ENCODE results near the gene IL22. TPM values are rescaled to one million over a fixed set of nuclear protein-coding genes. Genes with fewer than 3 reads are reported as not detected.

IL22 gene
- total RNA-seq, 1 experiment from 2014 or later, result not detected

DNA sequence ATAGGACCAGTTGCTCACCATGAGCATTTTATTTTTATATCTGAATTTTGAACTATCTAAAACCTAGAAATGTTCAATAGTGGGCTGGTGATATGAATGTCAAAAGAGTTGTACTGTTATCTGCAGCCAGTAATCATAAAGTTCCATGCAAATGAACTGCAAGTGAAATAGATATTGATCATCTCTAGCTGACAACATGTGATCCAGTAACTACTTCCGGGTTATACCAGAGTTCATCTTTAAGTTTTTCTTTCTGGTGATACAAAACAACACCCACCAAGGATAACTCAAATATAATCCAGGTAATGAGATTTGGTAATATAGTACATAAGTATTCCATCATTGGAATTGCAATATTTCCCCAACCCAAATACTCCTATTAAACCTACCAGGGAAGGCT is 31.9 kb downstream of the IL22 start:
- Mint-ChIP-seq H3K36me3 (ENCODE audit: insufficient read depth in 1 of 3, low read depth in 3 of 3) (no peaks in the 10 kb centered on the region), H3K4me1 (peaks cover 8% of the 10 kb centered on the region in 2 experiments; a peak in 3 of 4 replicates), H3K4me3 (no peak overlapping the region), H3K9me3 (no peaks in the 10 kb centered on the region), H3K27me3 (ENCODE audit: low read depth) (peaks cover 2% of the 10 kb centered on the region; the same call in 1 of the 2 replicates), H3K27ac (no peak overlapping the region)
- DNase-seq, result no peak
- Histone ChIP-seq H3K23me2 (ENCODE audit: insufficient read length, low read depth, low read length, poor library complexity, severe bottlenecking) (no peaks in the 10 kb centered on the region), H2AFZ (ENCODE audit: low read length) (no peak overlapping the region), H3K27me3 (ENCODE audit: insufficient read depth, low read length) (no peaks in the 10 kb centered on the region), H2BK15ac (ENCODE audit: low read depth, low read length) (no peak overlapping the region), H2BK120ac (ENCODE audit: low read depth, low read length, poor library complexity, severe bottlenecking) (no peak overlapping the region), H4K20me1 (ENCODE audit: control insufficient read depth, insufficient read depth, insufficient read length) (no peaks in the 10 kb centered on the region), H2BK12ac (ENCODE audit: insufficient read length, low read depth, low read length) (no peak overlapping the region), H2BK5ac (ENCODE audit: insufficient read length, low read length) (no peak overlapping the region), H3K56ac (ENCODE audit: insufficient read length, low read depth, low read length) (no peak overlapping the region), H3K4me2 (ENCODE audit: insufficient read depth, insufficient read length, low read length) (no peak overlapping the region), H2AK5ac (ENCODE audit: insufficient read length, low read length) (no peak overlapping the region), H3K9ac (ENCODE audit: extremely low read depth, insufficient read length, low read length) (no peak overlapping the region), H4K91ac (ENCODE audit: insufficient read length, low read depth, low read length) (no peak overlapping the region), H3K27ac (ENCODE audit: insufficient read length, low read depth, low read length) (no peak overlapping the region), H3K18ac (ENCODE audit: insufficient read length, low read depth, low read length) (no peak overlapping the region), H3T11ph (ENCODE audit: low read length) (no peak overlapping the region), H4K8ac (replicated peaks; ENCODE audit: insufficient read length, low read depth, low read length) (no peak overlapping the region), H3K79me1 (ENCODE audit: insufficient read depth, low read depth, low read length, poor library complexity, severe bottlenecking) (no peaks in the 10 kb centered on the region), H3K4me1 (ENCODE audit: insufficient read depth, low read length) (no peaks in the 10 kb centered on the region), H3K23ac (ENCODE audit: insufficient read length, low read depth, low read length) (no peak overlapping the region), H3K14ac (ENCODE audit: insufficient read depth, low read length) (no peak overlapping the region), H4K5ac (ENCODE audit: insufficient read length, low read depth, low read length) (no peak overlapping the region), H3K9me3 (ENCODE audit: control insufficient read depth, low read depth, low read length) (no peaks in the 10 kb centered on the region), H3K79me2 (ENCODE audit: insufficient read depth, low read length) (no peaks in the 10 kb centered on the region), H2BK20ac (ENCODE audit: low read depth, low read length, poor library complexity, severe bottlenecking) (no peak overlapping the region), H3K4ac (ENCODE audit: low read depth, low read length) (no peak overlapping the region)
- TF ChIP-seq, protein P1, sequence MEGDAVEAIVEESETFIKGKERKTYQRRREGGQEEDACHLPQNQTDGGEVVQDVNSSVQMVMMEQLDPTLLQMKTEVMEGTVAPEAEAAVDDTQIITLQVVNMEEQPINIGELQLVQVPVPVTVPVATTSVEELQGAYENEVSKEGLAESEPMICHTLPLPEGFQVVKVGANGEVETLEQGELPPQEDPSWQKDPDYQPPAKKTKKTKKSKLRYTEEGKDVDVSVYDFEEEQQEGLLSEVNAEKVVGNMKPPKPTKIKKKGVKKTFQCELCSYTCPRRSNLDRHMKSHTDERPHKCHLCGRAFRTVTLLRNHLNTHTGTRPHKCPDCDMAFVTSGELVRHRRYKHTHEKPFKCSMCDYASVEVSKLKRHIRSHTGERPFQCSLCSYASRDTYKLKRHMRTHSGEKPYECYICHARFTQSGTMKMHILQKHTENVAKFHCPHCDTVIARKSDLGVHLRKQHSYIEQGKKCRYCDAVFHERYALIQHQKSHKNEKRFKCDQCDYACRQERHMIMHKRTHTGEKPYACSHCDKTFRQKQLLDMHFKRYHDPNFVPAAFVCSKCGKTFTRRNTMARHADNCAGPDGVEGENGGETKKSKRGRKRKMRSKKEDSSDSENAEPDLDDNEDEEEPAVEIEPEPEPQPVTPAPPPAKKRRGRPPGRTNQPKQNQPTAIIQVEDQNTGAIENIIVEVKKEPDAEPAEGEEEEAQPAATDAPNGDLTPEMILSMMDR (conservative IDR thresholded peaks at IDR 0.05), result no peak
- no CpG with 5 or more reads among the region's 1 CpG for WGBS (ENCODE audit: extremely low coverage, insufficient read length, low lambda C conversion rate)
